Myocyte (in vitro differentiated cells): ENCODE measurements around the gene MTR. TPM values are rescaled to one million over a fixed set of nuclear protein-coding genes. Genes with fewer than 3 reads are reported as not detected.

Experiments
- DNase-seq: peaks from one replicate; pipeline ENCODE4 v3.0.0-alpha.2; 2012; ENCODE audit warnings: low read depth
- total RNA-seq: library from RNA; depleted of rRNA; stranded (reverse); fragments of >200 nt; gene quantifications from 2 replicates; pipeline ENCODE4 v1.2.3, GENCODE V29; 2014

Gene MTR
- total RNA-seq, 1 donor from 2014 or later: 22.9 TPM

DNA sequence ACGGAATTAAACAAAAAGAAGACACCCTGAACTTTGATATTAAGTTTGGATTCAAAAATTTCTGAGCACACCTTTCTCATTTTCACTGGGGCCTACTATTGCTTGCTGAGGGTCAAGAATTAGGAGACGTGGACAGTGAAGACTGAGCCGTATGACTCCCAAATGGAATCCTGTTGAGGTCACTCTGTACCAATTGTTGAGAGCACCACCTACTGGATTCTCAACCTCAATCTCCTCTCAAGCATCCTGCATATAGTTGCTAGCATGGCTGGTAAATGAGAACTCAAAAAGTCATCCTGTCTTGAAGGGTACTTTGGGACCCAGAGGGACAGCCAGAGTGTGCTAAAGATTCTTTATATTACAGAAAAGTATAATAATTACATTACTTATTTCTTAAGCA is 20.2 kb upstream of the MTR start:
- DNase-seq: peak; percentile 60

DNA sequence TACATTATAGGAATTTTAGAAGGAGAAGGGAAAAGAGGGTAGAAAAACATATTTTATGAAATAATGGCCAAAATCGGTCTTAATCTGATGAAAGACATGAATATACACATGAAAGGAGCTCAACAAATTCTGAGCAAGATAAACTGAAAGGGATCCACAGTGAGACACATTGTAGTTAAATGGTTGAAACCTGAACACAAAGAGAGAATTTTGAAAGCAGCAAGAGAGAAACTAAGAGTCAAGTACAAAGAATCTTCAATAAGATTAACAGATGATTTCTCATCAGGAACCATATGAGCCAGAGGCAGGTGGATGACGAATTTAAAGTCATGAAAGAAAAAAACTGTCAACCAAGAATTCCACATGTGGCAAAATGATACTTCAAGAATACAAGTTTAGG is 15.8 kb upstream of the MTR start:
- no peak for DNase-seq

DNA sequence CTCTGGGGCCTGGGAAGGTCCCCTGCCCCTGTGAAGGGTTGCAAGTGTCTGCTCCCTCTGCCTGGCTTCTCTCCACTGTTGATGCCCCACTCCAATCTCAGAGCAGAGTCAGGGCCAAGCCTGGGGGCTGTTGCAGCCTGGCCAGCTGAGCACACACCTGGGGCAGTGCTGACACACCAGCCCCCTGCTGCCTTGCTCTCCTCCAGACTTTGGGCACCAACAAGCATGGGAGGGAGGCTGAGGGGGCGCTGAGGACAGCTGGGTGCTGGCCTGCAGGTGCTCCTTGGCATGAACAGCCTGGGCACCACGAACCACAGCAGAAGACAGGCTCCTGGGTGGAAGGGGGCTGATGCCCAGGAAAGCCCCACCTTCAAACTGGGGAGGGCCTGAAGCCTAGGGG is 9.6 kb upstream of the MTR start:
- no peak for DNase-seq

DNA sequence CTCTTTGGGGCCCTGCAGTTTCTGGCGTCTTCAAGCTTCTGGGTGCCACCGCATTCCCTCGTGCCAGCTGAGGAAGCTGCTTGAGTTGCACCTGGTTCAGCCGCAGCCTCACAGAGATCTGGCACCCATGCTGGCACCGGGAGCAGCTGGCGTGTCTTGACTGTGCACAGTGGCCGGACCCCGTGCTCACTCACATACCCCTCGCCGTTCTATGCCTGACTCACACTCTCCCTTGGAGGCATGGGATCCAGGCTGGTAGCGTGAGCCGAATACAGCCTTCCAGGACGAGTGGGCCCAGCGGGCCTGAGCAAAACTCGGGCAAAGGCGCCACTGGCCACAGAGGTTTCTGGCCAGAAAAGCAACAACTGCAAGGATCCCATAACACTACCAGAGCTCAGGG is 8.6 kb upstream of the MTR start:
- no peak for DNase-seq

DNA sequence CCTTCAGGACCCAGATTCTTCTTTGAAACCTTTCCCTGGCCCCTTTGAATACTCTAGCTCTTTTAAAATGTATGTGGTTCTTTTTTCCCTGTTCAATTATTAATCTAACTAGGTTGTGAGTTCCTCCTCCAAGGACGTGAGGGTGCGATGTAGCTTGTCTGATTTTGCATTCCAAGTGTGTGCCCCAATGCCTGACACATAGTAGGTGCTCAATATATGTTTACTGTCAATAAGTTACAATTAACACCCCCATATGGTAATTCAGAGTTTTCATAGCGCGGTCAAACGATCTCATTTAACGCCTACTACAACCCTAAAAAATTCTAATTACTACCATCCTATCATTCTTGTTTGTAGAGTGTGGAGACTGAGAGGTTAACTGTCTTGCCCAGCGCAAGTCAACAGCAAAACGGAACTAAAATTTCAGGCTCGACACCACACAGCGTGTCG is 482 bp upstream of the MTR start:
- DNase-seq: no peak

DNA sequence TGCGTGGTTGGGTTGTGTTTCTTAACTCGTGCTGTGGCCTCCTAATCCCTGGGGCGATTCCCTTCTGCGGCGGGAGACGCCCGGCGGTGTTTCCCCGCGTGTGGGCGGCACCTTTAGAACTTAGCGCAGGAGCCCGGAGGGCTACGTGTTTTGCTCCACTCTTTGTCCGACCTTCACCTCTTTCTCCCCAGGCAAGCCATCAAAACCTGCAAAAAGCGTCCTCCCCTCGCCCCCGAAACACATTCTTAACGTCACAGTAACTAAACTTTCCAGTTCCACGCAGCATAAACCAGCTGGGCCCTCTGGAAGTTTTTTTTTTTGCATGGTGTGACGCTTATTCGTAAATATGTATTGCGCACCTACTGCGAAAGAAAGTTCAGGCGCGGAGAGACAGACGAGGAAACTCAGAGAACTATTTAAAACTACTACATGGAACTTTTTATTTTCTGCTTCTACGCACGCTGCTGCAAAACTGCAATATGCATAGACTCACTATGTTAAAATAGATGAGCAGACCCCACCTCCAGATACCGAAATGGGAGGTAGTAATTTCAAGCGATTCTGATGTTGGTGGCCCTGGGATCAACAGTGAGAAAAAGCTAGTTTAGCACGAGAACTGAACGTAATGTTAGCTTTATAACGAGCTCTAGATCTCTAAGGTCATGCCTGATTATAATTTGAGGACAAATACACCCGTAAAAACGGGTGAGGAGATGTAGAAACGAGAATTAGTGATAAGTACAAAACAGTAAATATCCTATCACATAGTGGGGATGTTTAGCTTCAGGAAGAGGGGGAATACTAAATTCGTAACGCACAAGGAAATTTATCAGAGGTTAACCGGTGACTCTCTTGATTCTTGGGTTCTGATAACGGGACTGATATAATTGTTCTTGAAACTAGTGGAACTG is 920 bp downstream of the MTR start:
- DNase-seq: peak; percentile 54

DNA sequence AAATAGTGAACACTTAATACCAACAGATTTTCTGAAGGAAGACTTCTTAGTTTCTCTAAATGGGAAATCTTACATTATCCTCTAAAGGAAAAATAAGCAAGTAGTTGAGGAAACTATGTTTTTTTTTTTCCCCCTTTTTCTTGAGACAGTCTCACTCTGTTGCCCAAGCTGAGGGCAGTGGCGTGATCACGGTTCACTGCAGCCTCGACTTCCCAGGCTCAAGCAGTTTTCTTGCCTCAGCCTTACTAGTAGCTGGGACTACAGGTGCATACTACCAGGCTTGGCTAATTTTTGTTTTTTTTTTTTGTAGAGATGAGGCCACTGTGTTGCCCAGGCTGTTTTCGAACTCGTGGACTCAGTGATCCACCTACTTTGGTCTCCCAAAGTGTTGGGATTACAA is 3.9 kb downstream of the MTR start:
- no peak for DNase-seq

DNA sequence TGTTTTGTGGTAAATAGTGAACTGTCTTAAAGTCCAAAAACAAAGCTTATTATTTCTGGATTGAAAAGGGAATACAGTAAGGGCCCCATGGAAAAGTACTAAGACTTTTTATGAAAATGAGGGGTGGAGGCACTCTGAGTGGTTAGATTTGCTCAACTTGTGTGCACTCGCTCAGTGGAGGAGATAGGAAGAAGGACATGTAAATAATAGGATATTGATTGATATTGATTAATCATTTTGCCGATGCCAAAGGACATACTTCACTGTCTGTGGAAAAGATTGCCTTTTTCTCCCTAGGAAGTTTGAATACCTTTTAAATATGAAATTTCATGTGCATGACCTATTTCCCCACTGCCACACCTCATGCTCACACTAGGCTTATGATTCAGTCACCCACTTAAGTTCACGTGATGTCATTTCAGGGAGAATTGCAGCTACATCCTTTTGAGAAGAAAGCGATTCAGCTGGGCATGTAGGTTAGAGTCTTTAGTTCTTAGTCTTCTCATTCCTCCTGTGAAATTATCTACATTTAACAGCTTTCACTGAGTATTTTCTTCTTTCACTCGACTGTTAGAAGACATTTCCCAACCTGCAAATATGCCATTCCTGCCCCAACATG is 5.0 kb downstream of the MTR start:
- no peak for DNase-seq

DNA sequence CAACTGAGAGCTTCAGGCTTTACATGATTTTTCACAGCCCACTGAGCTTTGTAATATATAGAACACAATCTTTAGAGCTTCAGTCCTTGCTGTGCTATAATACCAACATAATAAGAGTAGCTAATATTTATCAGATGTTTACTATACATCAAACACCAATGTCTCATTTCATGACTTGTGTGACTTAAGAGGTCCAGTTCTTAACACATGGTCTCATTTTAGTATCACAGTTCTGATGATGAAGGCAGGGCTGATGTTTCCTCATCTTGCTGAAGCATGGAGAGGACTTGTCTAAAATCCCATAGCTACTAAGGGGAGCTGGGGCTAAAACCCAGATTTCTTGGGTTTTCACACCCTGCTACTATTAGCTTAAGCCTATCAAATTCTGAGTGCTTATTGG is 5.5 kb downstream of the MTR start:
- DNase-seq: no peak

DNA sequence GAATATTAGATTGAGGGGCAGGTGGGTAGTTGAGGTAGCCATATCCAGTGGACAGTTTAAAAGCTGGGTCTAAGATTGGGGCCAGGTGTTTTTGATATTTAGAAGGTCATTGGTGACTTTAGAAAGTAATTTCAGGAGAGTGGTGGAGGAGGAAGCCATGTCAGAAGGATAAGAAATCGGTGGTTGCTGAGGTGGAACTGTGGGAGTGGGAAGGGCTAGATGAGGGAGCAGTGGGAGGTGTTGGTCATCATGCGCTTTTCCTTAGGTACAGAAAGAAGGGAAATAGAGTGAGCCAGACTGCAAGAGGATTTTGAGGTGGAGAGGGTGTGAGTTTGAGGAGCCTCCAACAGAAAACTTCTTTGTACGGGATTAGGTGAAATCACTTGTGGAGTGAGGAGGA is 7.2 kb downstream of the MTR start:
- no peak for DNase-seq

DNA sequence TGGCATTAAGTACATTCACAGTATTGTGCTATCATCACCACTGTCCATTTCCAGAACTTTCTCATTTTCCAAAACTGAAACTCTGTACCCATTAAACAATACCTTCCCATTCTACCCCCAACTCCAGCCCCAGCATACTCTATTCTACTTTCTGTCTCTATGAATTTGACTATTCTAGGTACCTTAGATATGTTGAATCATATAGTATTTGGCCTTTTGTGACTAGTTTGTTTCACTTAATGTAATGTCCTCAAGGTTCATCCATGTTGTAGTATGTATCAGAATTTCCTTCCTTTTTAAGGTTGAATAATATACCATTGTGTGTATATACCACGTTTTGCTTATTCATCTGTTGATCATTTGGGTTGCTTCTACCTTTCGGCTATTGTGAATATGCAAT is 11.5 kb downstream of the MTR start:
- DNase-seq: no peak

DNA sequence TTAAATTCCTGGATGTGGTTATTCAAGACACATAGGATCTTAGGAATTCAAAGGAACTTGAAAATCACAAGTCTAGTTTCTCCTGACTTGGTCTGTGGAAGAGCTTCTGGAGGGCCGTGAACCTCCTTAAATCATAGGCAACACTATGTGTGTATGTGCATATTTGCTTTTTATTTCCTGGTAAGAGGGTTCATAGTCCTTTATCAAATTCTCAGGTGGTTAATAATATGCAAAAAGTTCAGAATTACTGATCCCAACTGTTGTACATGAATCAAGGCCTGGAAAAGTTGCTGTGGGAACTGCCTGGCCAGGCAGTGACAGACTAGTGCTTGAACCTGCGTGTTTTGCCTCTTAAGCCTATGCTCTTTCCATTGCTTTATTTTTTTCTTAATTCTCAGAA is 12.9 kb downstream of the MTR start:
- no peak for DNase-seq

DNA sequence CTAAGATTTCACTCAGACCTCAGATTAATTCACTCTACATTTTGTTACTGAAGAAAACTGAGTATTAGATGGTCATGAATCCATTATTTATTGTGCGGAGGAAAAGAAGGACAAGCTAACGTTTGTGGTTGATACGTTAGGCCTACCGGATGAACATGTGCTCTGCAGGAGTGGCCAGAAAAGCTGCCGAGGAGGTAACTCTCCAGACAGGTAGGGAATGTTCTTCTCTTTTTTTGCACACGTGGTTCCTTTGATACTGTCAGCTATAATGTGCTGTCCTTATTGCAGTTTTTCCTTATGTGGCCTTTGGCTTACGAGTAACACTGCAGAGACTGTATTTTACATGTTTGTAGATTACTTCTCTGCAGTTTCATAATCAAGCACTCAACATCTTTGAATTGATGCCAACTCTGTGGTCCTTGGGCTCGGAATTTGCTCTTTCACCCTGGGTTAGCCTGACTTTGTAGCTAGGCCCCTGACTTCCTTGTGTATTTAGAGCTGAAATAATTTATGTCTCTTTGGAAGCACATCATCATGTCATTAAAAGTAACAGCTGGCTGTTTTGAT is 13.6 kb downstream of the MTR start:
- peak; percentile 33 for DNase-seq

DNA sequence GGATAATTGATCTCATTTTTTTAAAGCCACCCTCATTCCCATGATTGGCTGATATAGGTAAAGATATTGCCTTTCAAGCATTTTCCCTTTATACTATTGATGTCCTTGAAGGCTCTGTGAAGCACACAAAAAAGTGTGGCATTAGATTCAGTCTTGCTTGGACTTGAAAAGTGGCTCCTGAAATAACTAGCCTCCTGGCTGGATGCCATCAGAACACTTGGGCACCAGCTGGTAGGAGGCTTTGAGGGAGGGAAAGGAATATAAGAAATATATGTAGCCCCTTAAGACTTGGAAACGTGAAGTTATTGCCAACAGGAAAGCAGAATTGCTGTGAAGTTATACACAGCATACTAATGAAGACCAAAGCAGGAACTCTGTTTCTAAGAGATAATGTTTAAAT is 14.1 kb downstream of the MTR start:
- peak; percentile 79 for DNase-seq

DNA sequence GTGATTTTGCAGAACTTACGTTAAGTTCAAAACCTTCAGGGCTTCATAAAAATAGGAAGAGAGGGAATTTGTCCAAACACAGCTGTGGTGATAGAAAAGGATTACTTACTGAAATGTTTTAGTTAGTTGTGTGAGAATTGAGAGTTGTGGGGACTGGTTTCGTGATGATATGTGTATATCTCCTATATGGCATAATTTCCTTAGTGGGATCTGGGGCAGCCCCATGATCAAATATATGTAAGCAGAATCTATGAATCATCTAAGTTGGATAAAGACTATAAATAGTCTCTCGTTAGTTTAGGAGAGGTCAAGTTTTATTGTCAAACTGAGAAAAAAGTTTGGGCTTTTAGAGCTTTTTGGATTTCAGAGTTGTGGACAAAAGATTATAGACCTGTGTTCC is 14.9 kb downstream of the MTR start:
- no peak for DNase-seq

DNA sequence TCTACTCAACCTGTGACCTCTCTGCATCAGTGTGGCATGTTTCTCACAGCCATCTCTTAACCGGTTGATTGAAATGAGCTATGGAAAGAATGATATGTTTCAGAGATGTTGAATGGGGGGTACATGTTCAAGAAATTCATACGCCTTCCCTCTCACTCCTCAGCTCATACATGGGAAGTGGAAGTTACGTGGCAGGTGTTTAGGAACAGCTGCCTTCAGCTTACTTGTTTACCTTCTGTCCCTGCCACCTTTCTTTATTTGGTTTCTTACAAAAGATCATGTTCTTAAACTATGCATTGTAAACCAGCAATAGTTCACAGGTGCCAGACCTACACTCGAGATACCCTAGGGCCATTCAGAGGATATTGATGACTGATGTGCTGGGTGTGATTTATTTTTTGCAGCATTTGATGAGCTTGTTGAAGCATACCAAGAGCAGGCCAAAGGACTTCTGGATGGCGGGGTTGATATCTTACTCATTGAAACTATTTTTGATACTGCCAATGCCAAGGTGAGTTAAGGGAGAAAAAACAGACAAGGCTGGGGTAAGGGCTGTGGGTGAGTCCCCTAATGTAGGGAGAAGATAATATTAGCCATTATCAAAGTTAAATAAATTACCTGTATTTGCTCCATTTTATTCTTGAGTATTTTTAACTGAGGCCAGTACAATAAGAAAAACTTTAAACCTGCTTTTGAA is 17.4 kb downstream of the MTR start:
- DNase-seq: no peak

DNA sequence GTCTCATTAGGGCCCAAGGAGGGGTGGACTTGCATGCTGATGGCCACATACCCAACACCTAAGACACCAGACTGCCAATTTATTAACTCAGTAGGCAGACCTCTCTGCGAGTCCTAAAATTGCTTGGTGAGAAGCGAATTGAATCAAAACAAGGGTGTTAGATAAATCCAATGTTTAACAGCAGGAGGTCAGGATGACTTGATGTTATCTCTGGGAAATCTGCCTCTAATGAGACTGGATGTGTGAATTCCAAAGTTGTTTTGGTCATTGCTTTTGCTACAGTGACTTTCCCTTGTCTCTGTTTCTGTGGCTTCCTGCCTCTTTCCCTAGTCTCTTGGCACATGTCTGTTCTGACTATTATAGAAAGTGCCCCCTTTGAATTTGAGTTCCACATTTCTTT is 20.8 kb downstream of the MTR start:
- no peak for DNase-seq

DNA sequence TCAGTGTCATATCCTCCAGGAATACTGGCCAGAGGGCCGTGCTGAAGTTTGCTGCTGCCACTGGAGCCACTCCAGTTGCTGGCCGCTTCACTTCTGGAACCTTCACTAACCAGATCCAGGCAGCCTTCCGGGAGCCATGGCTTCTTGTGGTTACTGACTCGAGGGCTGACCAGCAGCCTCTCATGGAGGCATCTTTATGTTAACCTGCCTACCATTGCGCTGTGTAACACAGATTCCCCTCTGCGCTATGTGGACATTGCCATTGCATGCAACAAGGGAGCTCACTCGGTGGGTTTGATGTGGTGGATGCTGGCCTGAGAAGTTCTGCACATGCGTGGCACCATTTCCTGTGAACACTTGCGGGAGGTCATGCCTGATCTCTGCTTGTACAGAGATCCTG is 24.8 kb downstream of the MTR start:
- DNase-seq: no peak

DNA sequence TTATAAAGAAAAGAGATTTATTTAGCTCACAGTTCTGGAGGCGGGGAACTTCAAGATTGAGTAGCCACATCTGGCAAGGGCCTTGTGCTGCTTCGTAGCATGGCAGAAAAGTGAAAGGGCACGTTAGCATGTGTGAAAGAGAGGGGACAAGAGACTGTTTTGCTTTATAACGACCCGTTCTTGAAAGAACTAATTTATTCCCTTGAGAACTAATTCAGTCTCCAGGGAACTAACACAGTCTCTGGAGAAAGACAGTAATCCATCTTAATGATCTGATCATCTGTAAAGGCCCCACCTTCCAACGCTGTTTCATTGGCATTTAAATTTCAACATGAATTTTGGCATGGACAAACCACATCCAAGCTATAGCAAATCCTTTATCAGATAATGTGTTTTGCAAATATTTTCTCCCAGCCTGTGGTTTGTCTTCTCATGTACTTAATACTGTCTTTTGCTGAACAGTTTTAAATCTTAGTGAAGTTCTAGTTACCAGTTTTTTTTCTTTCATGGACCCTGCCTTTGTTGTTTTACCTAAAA is 26.1 kb downstream of the MTR start:
- no peak for DNase-seq

DNA sequence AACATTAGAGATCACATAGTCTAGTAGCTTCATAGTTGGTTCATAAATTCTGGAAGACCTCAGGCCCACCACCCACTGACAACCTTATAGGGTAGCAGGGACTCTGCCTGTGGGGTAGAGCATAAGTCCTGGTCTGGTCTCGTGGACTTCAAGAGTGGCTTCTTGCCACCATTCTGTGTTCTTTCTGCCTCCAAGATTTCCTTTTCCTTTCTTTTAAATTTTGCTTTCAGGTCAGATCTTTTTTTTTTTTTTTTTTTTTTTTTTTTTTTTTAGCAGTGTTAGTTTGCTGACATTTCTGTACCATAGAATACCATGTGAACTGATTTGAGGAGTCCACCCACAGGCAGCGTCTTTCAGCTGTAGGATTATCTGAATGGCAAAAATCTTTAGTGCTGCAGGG is 28.5 kb downstream of the MTR start:
- DNase-seq: no peak

DNA sequence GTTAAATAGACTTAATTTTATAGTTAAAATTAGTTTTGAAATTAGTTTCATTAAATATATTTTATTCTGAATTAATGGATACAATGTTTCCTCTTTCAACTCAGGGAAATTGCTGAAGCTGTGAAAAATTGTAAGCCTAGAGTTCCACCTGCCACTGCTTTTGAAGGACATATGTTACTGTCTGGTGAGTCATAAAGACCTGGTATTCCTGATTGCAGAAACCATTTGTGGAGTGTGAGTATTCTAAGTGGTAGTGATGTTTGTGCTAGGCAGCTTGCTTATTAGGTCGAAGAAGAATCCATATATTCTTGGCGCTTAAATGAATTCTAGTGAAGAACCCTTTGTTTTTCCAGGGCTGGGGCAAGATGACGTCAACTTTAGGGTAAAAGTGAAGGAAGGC is 34.0 kb downstream of the MTR start:
- DNase-seq: peak; percentile 57

DNA sequence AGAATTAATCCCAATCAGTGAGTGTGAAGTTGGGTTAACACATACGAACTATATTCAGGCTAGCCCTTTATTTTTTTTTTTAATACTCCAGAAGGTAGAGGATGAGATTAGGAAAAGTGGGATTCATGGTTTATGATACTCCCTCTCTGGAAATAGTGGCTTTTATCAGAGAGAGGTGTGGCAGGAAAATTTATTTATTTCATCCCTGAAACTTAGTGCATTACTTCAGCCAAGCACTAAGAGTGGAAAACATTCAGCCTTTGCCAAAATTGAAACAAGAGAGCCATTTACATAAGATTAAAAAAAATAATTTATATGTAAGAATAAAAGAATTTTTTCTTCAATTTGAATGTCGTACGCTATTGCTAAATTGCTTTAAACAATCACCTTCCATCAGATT is 35.0 kb downstream of the MTR start:
- DNase-seq: no peak
